SK-N-DZ (cell line): ENCODE data around the gene HMGXB4.

Experiments
- small RNA-seq, 2 experiments: library from RNA; depleted of rRNA; stranded (forward); fragments of <200 nt; gene quantifications; one replicate each; pipeline ENCODE3, GENCODE V24; 2014

HMGXB4 gene

Small RNAs within 50 kb of the gene (small RNA-seq; reads per million reads assigned to genes)
- gene MIR3909: 0.24 to 1.5 reads per million in 2 experiments
- 0 reads per million in 2 experiments for gene MIR6069
- 0 reads per million in 2 experiments for gene RNU7-167P
